ENCODE data around the gene MPO. TPM values are rescaled to one million over a fixed set of nuclear protein-coding genes. Genes with fewer than 3 reads are reported as not detected.

MPO gene
- total RNA-seq, 6 experiments from 2014 or later: 0.26 to 4.2 (median 1.9) TPM; not detected in 2

GRCh38 chr17:58316260-58316960 is 35.7 kb upstream of the MPO start:
- H3K36me3 ChIP-seq: no peaks in the 10 kb centered on the region
- peak in 2 of 3 donors; percentile 33 to 44 for DNase-seq
- no peak overlapping the region for H3K27ac ChIP-seq
- intact Hi-C loops (cut with DNase I): loop anchor here (5.0 kb wide), 2 partner anchors 116 to 131 kb away; no protein-coding TSS in a partner anchor
- no peak overlapping the region for H3K4me3 ChIP-seq
- no peaks in the 10 kb centered on the region for H3K9me3 ChIP-seq
- no peak for TF ChIP-seq CTCF (IDR thresholded peaks at IDR 0.05)
- no peak for TF ChIP-seq POLR2A (IDR thresholded peaks at IDR 0.05)
- no peaks in the 10 kb centered on the region for H3K27me3 ChIP-seq
- ATAC-seq: no peak
- WGBS (ENCODE audit: insufficient coverage, low coverage, low lambda C conversion rate, missing lambda C conversion rate): 92% methylated on average over 3 of the region's 8 CpGs
- no peaks in the 10 kb centered on the region for H3K4me1 ChIP-seq

- H3K27ac ChIP-seq: no peak overlapping the region
- no peak for ATAC-seq
- no peaks in the 10 kb centered on the region for H3K9me3 ChIP-seq
- no peaks in the 10 kb centered on the region for H3K4me1 ChIP-seq
- no peak for DNase-seq
- intact Hi-C loops (cut with DNase I): loop anchor here (5.0 kb wide), 2 partner anchors 117 to 132 kb away; no protein-coding TSS in a partner anchor
- WGBS (ENCODE audit: insufficient coverage, low coverage, low lambda C conversion rate, missing lambda C conversion rate): 75% methylated on average over 2 of the region's 4 CpGs
- no peak overlapping the region for H3K4me3 ChIP-seq
- no peaks in the 10 kb centered on the region for H3K36me3 ChIP-seq
- TF ChIP-seq POLR2A (IDR thresholded peaks at IDR 0.05) (no peak), CTCF (IDR thresholded peaks at IDR 0.05) (no peak)
- no peaks in the 10 kb centered on the region for H3K27me3 ChIP-seq
Measured at GRCh38 chr17:58315750-58316149, 35.0 kb upstream of the MPO start.

- 87% methylated on average over 3 of the region's 6 CpGs for WGBS (ENCODE audit: insufficient coverage, low coverage, low lambda C conversion rate, missing lambda C conversion rate)
- no peak overlapping the region for H3K27ac ChIP-seq
- no peaks in the 10 kb centered on the region for H3K4me1 ChIP-seq
- H3K36me3 ChIP-seq: no peaks in the 10 kb centered on the region
- H3K27me3 ChIP-seq: no peaks in the 10 kb centered on the region
- H3K4me3 ChIP-seq: no peak overlapping the region
- no peaks in the 10 kb centered on the region for H3K9me3 ChIP-seq
- TF ChIP-seq CTCF (IDR thresholded peaks at IDR 0.05) (no peak), POLR2A (IDR thresholded peaks at IDR 0.05) (no peak)
- DNase-seq (peak in 2 of 3 donors; percentile 22 to 36), ATAC-seq (no peak)
- intact Hi-C loops (cut with DNase I): loop anchor here (5.0 kb wide), 2 partner anchors 117 to 132 kb away; no protein-coding TSS in a partner anchor
Measured at GRCh38 chr17:58315281-58315711, 34.6 kb upstream of the MPO start.

- intact Hi-C loops (cut with DNase I): loop anchor here (5.0 kb wide), 2 partner anchors 118 to 133 kb away; no protein-coding TSS in a partner anchor
- Histone ChIP-seq H3K27me3 (no peaks in the 10 kb centered on the region), H3K4me3 (no peak overlapping the region), H3K4me1 (no peaks in the 10 kb centered on the region), H3K27ac (no peak overlapping the region), H3K9me3 (no peaks in the 10 kb centered on the region), H3K36me3 (no peaks in the 10 kb centered on the region)
- no peak for DNase-seq
- no peak for TF ChIP-seq CTCF (IDR thresholded peaks at IDR 0.05)
- no peak for TF ChIP-seq POLR2A (IDR thresholded peaks at IDR 0.05)
- no peak for ATAC-seq
- 83% methylated on average over 4 of the region's 6 CpGs for WGBS (ENCODE audit: insufficient coverage, low coverage, low lambda C conversion rate, missing lambda C conversion rate)
Measured at GRCh38 chr17:58314706-58315015, 33.9 kb upstream of the MPO start.
